HCT116 (cell line): Measurements from ENCODE around the gene OR7G3. TPM values are rescaled to one million over a fixed set of nuclear protein-coding genes. Genes with fewer than 3 reads are reported as not detected.

ENCODE experiments used
- ATAC-seq: fragments of 200-7000 bp; cut with Tn5 transposase; 2 replicates; pipeline ENCODE4 v1.9.1; 2020; ENCODE audit warnings: mild to moderate bottlenecking, moderate library complexity
- BruUV-seq: library from RNA; stranded (reverse); fragments of 400-500 nt; replicated peaks from 2 replicates; lab custom pipeline; 2021; lab: Mats Ljungman, UMichigan
- CTCF ChIA-PET: fragments of 300-600 bp; sonication (Branson Sonifier 250); formaldehyde crosslinking; loops from one replicate; lab custom pipeline; 2021; ENCODE audit warnings: antibody characterized with exemption; lab: Charles Lee
- POLR2A ChIA-PET: fragments of 300-600, 350-600 bp; sonication (Branson Sonifier 250); formaldehyde crosslinking; loops from one replicate; lab custom pipeline; 2021; ENCODE audit warnings: antibody characterized with exemption; lab: Charles Lee
- RAD21 ChIA-PET, 2 experiments: fragments of 300-600 bp; sonication (Branson Sonifier 250); formaldehyde crosslinking; loops; one replicate each; lab custom pipeline; 2023; ENCODE audit warnings: low total read pairs in 2 of 2; ENCODE audit not compliant: uncharacterized antibody in 2 of 2, unreplicated experiment in 2 of 2, low non-redundant PET in 1 of 2; lab: Charles Lee
- DNase-seq: peaks from one replicate; pipeline ENCODE4 v3.0.0-alpha.2; 2010; ENCODE audit warnings: low read depth, low spot score
- H2AFZ ChIP-seq: fragments of 200-600 bp; shearing (Covaris generic), sonication (generic); 2 replicates; pipeline ENCODE4 v1.6.1; 2017; ENCODE audit warnings: low read depth, mixed run types, mixed read lengths, antibody characterized with exemption, low read length; ENCODE audit not compliant: poor library complexity, severe bottlenecking
- H3K27ac ChIP-seq: 2 replicates; pipeline ENCODE4 v1.5.1; 2012; ENCODE audit warnings: low read depth, low read length
- H3K27me3 ChIP-seq: fragments of 200-600 bp; sonication (generic); 2 replicates; pipeline ENCODE4 v1.6.1; 2016; ENCODE audit warnings: mixed run types, low read length, mixed read lengths; ENCODE audit not compliant: insufficient read depth
- H3K36me3 ChIP-seq, 2 experiments: fragments of 200-500 bp in 1 of 2; fragments of 200-600 bp in 1 of 2; sonication (Bioruptor generic) in 1 of 2; sonication (generic) in 1 of 2; 2 replicates each; pipeline versions ENCODE4 v1.5.1 to v1.6.1; 2014 to 2016; ENCODE audit warnings: low read length in 2 of 2, inconsistent platforms in 1 of 2, mixed read lengths in 1 of 2, mixed run types in 1 of 2; ENCODE audit not compliant: insufficient read depth in 2 of 2, control insufficient read depth in 1 of 2
- H3K4me1 ChIP-seq, 2 experiments: fragments of 200-600 bp in 1 of 2; sonication (generic) in 1 of 2; 2 replicates each; pipeline versions ENCODE4 v1.5.1 to v1.6.1; 2012 to 2017; ENCODE audit warnings: low read length in 2 of 2, inconsistent platforms in 1 of 2, mild to moderate bottlenecking in 1 of 2, mixed read lengths in 1 of 2, mixed run types in 1 of 2, moderate library complexity in 1 of 2; ENCODE audit not compliant: insufficient read depth in 2 of 2, control insufficient read depth in 1 of 2
- H3K4me2 ChIP-seq: fragments of 200-600 bp; sonication (generic); 2 replicates; pipeline ENCODE4 v1.6.1; 2017; ENCODE audit warnings: mixed run types, low read length, mixed read lengths
- H3K4me3 ChIP-seq, 2 experiments: fragments of 200-600 bp in 1 of 2; sonication (generic) in 1 of 2; replicated peaks in 1 of 2; 2 replicates each; pipeline ENCODE4 v1.5.1; 2011 to 2016; ENCODE audit warnings: low read length in 2 of 2, control low read depth in 1 of 2, low read depth in 1 of 2, mild to moderate bottlenecking in 1 of 2, mixed read lengths in 1 of 2, mixed run types in 1 of 2
- H3K79me2 ChIP-seq: fragments of 200-600 bp; sonication (generic); 2 replicates; pipeline ENCODE4 v1.6.1; 2017; ENCODE audit warnings: mild to moderate bottlenecking, mixed run types, low read length, moderate library complexity, mixed read lengths; ENCODE audit not compliant: insufficient read depth
- H3K9ac ChIP-seq: fragments of 200-600 bp; sonication (generic); 2 replicates; pipeline ENCODE4 v1.6.1; 2016; ENCODE audit warnings: low read length, mixed read lengths
- H3K9me2 ChIP-seq: fragments of 200-600 bp; sonication (generic), shearing (Covaris generic); 2 replicates; pipeline ENCODE4 v1.6.1; 2017; ENCODE audit warnings: mixed run types, mild to moderate bottlenecking, moderate library complexity; ENCODE audit not compliant: insufficient read depth
- H3K9me3 ChIP-seq, 2 experiments: fragments of 200-500 bp in 1 of 2; fragments of 200-600 bp in 1 of 2; sonication (Bioruptor generic) in 1 of 2; sonication (generic) in 1 of 2; 2 replicates each; pipeline ENCODE4 v1.6.1; 2014 to 2017; ENCODE audit warnings: low read length in 2 of 2, mixed read lengths in 2 of 2, inconsistent platforms in 1 of 2, low read depth in 1 of 2, mild to moderate bottlenecking in 1 of 2, mixed run types in 1 of 2, moderate library complexity in 1 of 2; ENCODE audit not compliant: control insufficient read depth in 1 of 2, insufficient read depth in 1 of 2
- H4K20me1 ChIP-seq: fragments of 200-600 bp; sonication (generic), shearing (Covaris generic); 2 replicates; pipeline ENCODE4 v1.6.1; 2017; ENCODE audit warnings: mixed run types, mild to moderate bottlenecking, moderate library complexity; ENCODE audit not compliant: insufficient read depth
- CBX3 ChIP-seq: IDR thresholded peaks from 2 replicates; pipeline ENCODE4 v1.6.1; 2012; ENCODE audit warnings: low read depth
- CEBPB ChIP-seq: IDR thresholded peaks from 2 replicates; pipeline ENCODE4 v1.6.1; 2012; ENCODE audit warnings: low read depth
- EGR1 ChIP-seq: IDR thresholded peaks from 2 replicates; pipeline ENCODE4 v1.6.1; 2012; ENCODE audit warnings: low read depth
- ELF1 ChIP-seq: IDR thresholded peaks from 2 replicates; pipeline ENCODE4 v1.6.1; 2012; ENCODE audit warnings: low read depth, borderline replicate concordance
- EZH2phosphoT487 ChIP-seq: fragments of 200-600 bp; IDR thresholded peaks from 2 replicates; pipeline ENCODE4 v1.6.1; 2018; ENCODE audit warnings: antibody characterized with exemption, borderline replicate concordance
- FOSL1 ChIP-seq: IDR thresholded peaks from 2 replicates; pipeline ENCODE4 v1.6.1; 2012; ENCODE audit warnings: low read depth
- JUND ChIP-seq: IDR thresholded peaks from 2 replicates; pipeline ENCODE4 v1.6.1; 2012
- POLR2A ChIP-seq: IDR thresholded peaks from 2 replicates; pipeline ENCODE4 v1.7.0; 2011; ENCODE audit warnings: borderline replicate concordance; ENCODE audit not compliant: insufficient read depth, insufficient read length; ENCODE audit errors: extremely low read depth
- POLR2AphosphoS5 ChIP-seq: IDR thresholded peaks from 2 replicates; pipeline ENCODE4 v1.6.1; 2011; ENCODE audit warnings: mild to moderate bottlenecking, low read depth, low read length, moderate library complexity
- RAD21 ChIP-seq: IDR thresholded peaks from 2 replicates; pipeline ENCODE4 v1.6.1; 2012; ENCODE audit warnings: low read depth, mild to moderate bottlenecking
- SIN3A ChIP-seq: IDR thresholded peaks from 2 replicates; pipeline ENCODE4 v1.6.1; 2012; ENCODE audit warnings: low read depth
- TCF7L2 ChIP-seq: IDR thresholded peaks from 2 replicates; pipeline ENCODE4 v1.7.0; 2011; ENCODE audit warnings: borderline replicate concordance, inconsistent platforms; ENCODE audit not compliant: insufficient read depth, insufficient read length; ENCODE audit errors: extremely low read depth
- YY1 ChIP-seq: IDR thresholded peaks from 2 replicates; pipeline ENCODE4 v1.6.1; 2011; ENCODE audit warnings: low read length, low read depth, moderate library complexity, mild to moderate bottlenecking; ENCODE audit not compliant: insufficient replicate concordance; ENCODE audit errors: extremely low read depth
- ZFX ChIP-seq: fragments of 450-650 bp; IDR thresholded peaks from 2 replicates; pipeline ENCODE4 v1.6.1; 2017
- ZNF274 ChIP-seq: fragments of 200-500 bp; sonication (Bioruptor generic); IDR thresholded peaks from 2 replicates; pipeline ENCODE4 v1.6.1; 2014; ENCODE audit warnings: mild to moderate bottlenecking, low read depth, low read length, inconsistent platforms
- intact Hi-C: fragments of 100-400 bp; cut with micrococcal nuclease; formaldehyde crosslinking; loops from 2 replicates; pipeline ENCODE4 v1.10.0; 2022
- total RNA-seq: library from RNA; stranded (reverse); gene quantifications from one replicate; pipeline ENCODE4 v1.2.1, GENCODE V29; 2021; ENCODE audit not compliant: unreplicated experiment
- TF ChIP-seq, protein P1 (sequence below): IDR thresholded peaks from 2 replicates; pipeline ENCODE4 v1.6.1; 2012; ENCODE audit warnings: low read depth
- TF ChIP-seq, protein P2 (sequence below): IDR thresholded peaks from 2 replicates; pipeline ENCODE4 v1.6.1; 2012
- TF ChIP-seq, protein P3 (sequence below), 3 experiments: fragments of 200-600 bp in 1 of 3; sonication (generic) in 1 of 3; IDR thresholded peaks in 2 of 3; conservative IDR thresholded peaks in 1 of 3; 2 replicates each; pipeline ENCODE4 v1.5.1; 2012 to 2017; ENCODE audit warnings: low read depth in 2 of 3, low read length in 2 of 3, antibody characterized with exemption in 1 of 3, borderline replicate concordance in 1 of 3, control low read depth in 1 of 3, mild to moderate bottlenecking in 1 of 3, mixed read lengths in 1 of 3, mixed run types in 1 of 3, moderate library complexity in 1 of 3; ENCODE audit not compliant: insufficient read depth in 1 of 3
- TF ChIP-seq, protein P4 (sequence below): IDR thresholded peaks from 2 replicates; pipeline ENCODE4 v1.6.1; 2011; ENCODE audit warnings: mild to moderate bottlenecking, low read length, moderate library complexity; ENCODE audit not compliant: insufficient replicate concordance; ENCODE audit errors: extremely low read depth

Gene OR7G3
- total RNA-seq, 1 experiment from 2014 or later: not detected

DNA sequence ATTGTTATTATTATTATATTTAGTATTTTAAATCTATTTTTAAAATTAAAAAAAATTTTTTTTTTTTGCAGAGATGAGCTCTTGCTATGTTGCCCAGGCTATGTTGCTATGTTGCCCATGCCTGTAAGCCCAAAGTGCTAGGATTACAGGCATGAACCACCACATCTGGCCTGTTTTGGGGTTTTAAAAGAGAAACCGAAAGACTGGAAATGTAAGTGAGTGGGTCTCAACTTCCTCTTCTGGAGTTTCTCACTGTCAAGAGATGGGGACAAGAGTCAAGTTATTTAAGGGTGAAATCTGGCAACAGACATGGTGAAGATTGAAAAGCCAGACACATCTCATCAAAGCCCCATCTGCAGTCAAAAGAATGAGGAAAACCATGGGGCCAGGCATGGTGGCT, 4.2 kb upstream of the OR7G3 start (continued):
- no peak for TF ChIP-seq RAD21

DNA sequence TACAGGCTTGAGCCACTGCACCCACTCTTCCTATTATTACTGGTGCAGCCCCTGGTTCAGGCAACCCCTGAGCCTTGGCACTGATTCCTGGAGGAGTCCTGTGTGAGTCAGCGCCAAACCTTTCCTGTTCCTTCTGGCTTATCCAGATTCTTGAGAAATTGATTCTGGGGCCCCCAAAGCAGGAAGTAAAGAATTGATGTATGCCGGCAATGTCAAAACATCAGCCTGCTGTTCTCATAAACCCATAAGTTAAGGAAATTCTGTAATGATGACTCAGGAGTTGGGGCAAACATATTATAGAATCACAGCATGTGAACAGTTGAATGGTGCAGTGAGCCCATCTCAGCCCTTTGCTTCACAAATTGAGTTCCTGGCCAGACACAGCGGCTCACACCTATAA, 1.4 kb upstream of the OR7G3 start:
- ChIA-PET RAD21 (no interaction called here), CTCF (no interaction called here), POLR2A (no interaction called here)
- ATAC-seq: peak; percentile 90
- Histone ChIP-seq H3K4me3 (peak overlapping the region in 1 of 2 experiments; percentile 31; a peak in 1 of 4 replicates), H3K9me3 (no peaks in the 10 kb centered on the region), H2AFZ (no peak overlapping the region), H3K9me2 (no peaks in the 10 kb centered on the region), H3K27me3 (no peaks in the 10 kb centered on the region), H3K4me2 (peak overlapping the region; percentile 66), H4K20me1 (no peaks in the 10 kb centered on the region), H3K79me2 (no peaks in the 10 kb centered on the region), H3K4me1 (peaks cover 16 to 31% of the 10 kb centered on the region in 2 experiments), H3K36me3 (no peaks in the 10 kb centered on the region), H3K9ac (no peak overlapping the region), H3K27ac (peak overlapping the region; percentile 57)
- intact Hi-C loops: no loop called here
- DNase-seq: peak; percentile 82
- no TSS peak for BruUV-seq
- no peak for TF ChIP-seq ZFX
- TF ChIP-seq CBX3: peak; percentile 88
- no peak for TF ChIP-seq ZNF274
- no peak; the same call in 1 of the 2 replicates for TF ChIP-seq POLR2AphosphoS5
- TF ChIP-seq SIN3A: peak; percentile 70; the same call in 1 of the 2 replicates
- TF ChIP-seq YY1: no peak
- TF ChIP-seq FOSL1: peak; percentile 89
- TF ChIP-seq JUND: peak; percentile 89
- no peak for TF ChIP-seq POLR2A
- TF ChIP-seq, protein P1, sequence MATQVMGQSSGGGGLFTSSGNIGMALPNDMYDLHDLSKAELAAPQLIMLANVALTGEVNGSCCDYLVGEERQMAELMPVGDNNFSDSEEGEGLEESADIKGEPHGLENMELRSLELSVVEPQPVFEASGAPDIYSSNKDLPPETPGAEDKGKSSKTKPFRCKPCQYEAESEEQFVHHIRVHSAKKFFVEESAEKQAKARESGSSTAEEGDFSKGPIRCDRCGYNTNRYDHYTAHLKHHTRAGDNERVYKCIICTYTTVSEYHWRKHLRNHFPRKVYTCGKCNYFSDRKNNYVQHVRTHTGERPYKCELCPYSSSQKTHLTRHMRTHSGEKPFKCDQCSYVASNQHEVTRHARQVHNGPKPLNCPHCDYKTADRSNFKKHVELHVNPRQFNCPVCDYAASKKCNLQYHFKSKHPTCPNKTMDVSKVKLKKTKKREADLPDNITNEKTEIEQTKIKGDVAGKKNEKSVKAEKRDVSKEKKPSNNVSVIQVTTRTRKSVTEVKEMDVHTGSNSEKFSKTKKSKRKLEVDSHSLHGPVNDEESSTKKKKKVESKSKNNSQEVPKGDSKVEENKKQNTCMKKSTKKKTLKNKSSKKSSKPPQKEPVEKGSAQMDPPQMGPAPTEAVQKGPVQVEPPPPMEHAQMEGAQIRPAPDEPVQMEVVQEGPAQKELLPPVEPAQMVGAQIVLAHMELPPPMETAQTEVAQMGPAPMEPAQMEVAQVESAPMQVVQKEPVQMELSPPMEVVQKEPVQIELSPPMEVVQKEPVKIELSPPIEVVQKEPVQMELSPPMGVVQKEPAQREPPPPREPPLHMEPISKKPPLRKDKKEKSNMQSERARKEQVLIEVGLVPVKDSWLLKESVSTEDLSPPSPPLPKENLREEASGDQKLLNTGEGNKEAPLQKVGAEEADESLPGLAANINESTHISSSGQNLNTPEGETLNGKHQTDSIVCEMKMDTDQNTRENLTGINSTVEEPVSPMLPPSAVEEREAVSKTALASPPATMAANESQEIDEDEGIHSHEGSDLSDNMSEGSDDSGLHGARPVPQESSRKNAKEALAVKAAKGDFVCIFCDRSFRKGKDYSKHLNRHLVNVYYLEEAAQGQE: no peak
- TF ChIP-seq, protein P2, sequence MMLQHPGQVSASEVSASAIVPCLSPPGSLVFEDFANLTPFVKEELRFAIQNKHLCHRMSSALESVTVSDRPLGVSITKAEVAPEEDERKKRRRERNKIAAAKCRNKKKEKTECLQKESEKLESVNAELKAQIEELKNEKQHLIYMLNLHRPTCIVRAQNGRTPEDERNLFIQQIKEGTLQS: no peak
- no peak for TF ChIP-seq EZH2phosphoT487
- TF ChIP-seq EGR1: no peak
- TF ChIP-seq, protein P3, sequence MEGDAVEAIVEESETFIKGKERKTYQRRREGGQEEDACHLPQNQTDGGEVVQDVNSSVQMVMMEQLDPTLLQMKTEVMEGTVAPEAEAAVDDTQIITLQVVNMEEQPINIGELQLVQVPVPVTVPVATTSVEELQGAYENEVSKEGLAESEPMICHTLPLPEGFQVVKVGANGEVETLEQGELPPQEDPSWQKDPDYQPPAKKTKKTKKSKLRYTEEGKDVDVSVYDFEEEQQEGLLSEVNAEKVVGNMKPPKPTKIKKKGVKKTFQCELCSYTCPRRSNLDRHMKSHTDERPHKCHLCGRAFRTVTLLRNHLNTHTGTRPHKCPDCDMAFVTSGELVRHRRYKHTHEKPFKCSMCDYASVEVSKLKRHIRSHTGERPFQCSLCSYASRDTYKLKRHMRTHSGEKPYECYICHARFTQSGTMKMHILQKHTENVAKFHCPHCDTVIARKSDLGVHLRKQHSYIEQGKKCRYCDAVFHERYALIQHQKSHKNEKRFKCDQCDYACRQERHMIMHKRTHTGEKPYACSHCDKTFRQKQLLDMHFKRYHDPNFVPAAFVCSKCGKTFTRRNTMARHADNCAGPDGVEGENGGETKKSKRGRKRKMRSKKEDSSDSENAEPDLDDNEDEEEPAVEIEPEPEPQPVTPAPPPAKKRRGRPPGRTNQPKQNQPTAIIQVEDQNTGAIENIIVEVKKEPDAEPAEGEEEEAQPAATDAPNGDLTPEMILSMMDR (IDR thresholded peaks at IDR 0.05 in 2 of 3, conservative IDR thresholded peaks at IDR 0.05 in 1 of 3; ENCODE audit: borderline replicate concordance in 1 of 3, insufficient read depth in 1 of 3, low read depth in 2 of 3, low read length in 2 of 3): no peak
- TF ChIP-seq TCF7L2: peak; percentile 47
- peak; percentile 55 for TF ChIP-seq ELF1
- TF ChIP-seq, protein P4, sequence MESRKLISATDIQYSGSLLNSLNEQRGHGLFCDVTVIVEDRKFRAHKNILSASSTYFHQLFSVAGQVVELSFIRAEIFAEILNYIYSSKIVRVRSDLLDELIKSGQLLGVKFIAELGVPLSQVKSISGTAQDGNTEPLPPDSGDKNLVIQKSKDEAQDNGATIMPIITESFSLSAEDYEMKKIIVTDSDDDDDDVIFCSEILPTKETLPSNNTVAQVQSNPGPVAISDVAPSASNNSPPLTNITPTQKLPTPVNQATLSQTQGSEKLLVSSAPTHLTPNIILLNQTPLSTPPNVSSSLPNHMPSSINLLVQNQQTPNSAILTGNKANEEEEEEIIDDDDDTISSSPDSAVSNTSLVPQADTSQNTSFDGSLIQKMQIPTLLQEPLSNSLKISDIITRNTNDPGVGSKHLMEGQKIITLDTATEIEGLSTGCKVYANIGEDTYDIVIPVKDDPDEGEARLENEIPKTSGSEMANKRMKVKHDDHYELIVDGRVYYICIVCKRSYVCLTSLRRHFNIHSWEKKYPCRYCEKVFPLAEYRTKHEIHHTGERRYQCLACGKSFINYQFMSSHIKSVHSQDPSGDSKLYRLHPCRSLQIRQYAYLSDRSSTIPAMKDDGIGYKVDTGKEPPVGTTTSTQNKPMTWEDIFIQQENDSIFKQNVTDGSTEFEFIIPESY: no peak
- TF ChIP-seq CEBPB: peak; percentile 88
